Panc1 (cell line): ENCODE measurements around the gene KMT2D. TPM values are rescaled to one million over a fixed set of nuclear protein-coding genes. Genes with fewer than 3 reads are reported as not detected.

Experiments used
- ATAC-seq: fragments of 200-7000 bp; cut with Tn5 transposase; 2 replicates; pipeline ENCODE4 v1.9.1; 2020; ENCODE audit warnings: mild to moderate bottlenecking, moderate library complexity
- BruUV-seq: library from RNA; stranded (reverse); fragments of 400-500 nt; replicated peaks from 2 replicates; lab custom pipeline; 2021; lab: Mats Ljungman, UMichigan
- CTCF ChIA-PET: fragments of 300-600 bp; sonication (Branson Sonifier 250); formaldehyde crosslinking; loops from one replicate; lab custom pipeline; 2022; ENCODE audit warnings: antibody characterized with exemption; lab: Charles Lee
- POLR2A ChIA-PET: fragments of 300-600 bp; sonication (Branson Sonifier 250); formaldehyde crosslinking; loops from one replicate; lab custom pipeline; 2022; ENCODE audit warnings: antibody characterized with exemption; lab: Charles Lee
- DNase-seq: peaks from one replicate; pipeline ENCODE4 v3.0.0-alpha.2; 2010; ENCODE audit warnings: low read depth, low spot score
- H3K27ac ChIP-seq: 2 replicates; pipeline ENCODE4 v1.5.1; 2011; ENCODE audit warnings: mild to moderate bottlenecking, low read length, inconsistent platforms
- H3K27me3 ChIP-seq: fragments of 200-500 bp; sonication (Bioruptor generic); 2 replicates; pipeline ENCODE4 v1.6.0; 2014; ENCODE audit warnings: low read length, inconsistent platforms; ENCODE audit not compliant: control insufficient read depth, insufficient read depth
- H3K36me3 ChIP-seq: fragments of 200-500 bp; sonication (Bioruptor generic); 2 replicates; pipeline ENCODE4 v1.5.1; 2014; ENCODE audit warnings: inconsistent platforms, mild to moderate bottlenecking, low read length, moderate library complexity; ENCODE audit not compliant: control insufficient read depth, insufficient read depth
- H3K4me1 ChIP-seq: 2 replicates; pipeline ENCODE4 v1.5.1; 2011; ENCODE audit warnings: inconsistent platforms, mild to moderate bottlenecking, low read length, moderate library complexity; ENCODE audit not compliant: control insufficient read depth, insufficient read depth
- H3K4me3 ChIP-seq, 2 experiments: 2 replicates each; pipeline ENCODE4 v1.5.1; 2011 to 2012; ENCODE audit warnings: low read depth in 2 of 2, low read length in 2 of 2, mild to moderate bottlenecking in 2 of 2, inconsistent platforms in 1 of 2, moderate library complexity in 1 of 2
- H3K9me3 ChIP-seq: fragments of 200-500 bp; sonication (Bioruptor generic); 2 replicates; pipeline ENCODE4 v1.5.1; 2014; ENCODE audit warnings: low read depth, mild to moderate bottlenecking, inconsistent platforms, low read length, moderate library complexity; ENCODE audit not compliant: control insufficient read depth, insufficient read depth
- CTCF ChIP-seq: fragments of 450-650 bp; IDR thresholded peaks from 2 replicates; pipeline ENCODE4 v1.5.1; 2017; ENCODE audit warnings: mild to moderate bottlenecking
- POLR2AphosphoS5 ChIP-seq: IDR thresholded peaks from 2 replicates; pipeline ENCODE4 v1.6.1; 2012; ENCODE audit warnings: mild to moderate bottlenecking, low read depth, low read length, moderate library complexity
- REST ChIP-seq, 2 experiments: IDR thresholded peaks; 2 replicates each; pipeline ENCODE4 v1.6.1; 2011 to 2012; ENCODE audit warnings: low read depth in 2 of 2, control low read depth in 1 of 2, low read length in 1 of 2, mild to moderate bottlenecking in 1 of 2, moderate library complexity in 1 of 2; ENCODE audit not compliant: insufficient read depth in 1 of 2
- SIN3A ChIP-seq: IDR thresholded peaks from 2 replicates; pipeline ENCODE4 v1.6.1; 2012; ENCODE audit warnings: low read depth, mild to moderate bottlenecking, low read length, moderate library complexity, borderline replicate concordance; ENCODE audit not compliant: insufficient read depth
- TCF7L2 ChIP-seq: IDR thresholded peaks from 2 replicates; pipeline ENCODE4 v1.6.1; 2011; ENCODE audit warnings: mild to moderate bottlenecking, low read depth, low read length, inconsistent platforms
- in situ Hi-C: cut with HindIII; loops from 2 replicates; pipeline ENCODE4 v1.10.0; 2016; ENCODE audit warnings: low sequenced_read_pairs, low pct_unique_long_range_greater_than_20kb
- intact Hi-C: fragments of 100-400 bp; cut with micrococcal nuclease; formaldehyde crosslinking; loops from one replicate; pipeline ENCODE4 v1.10.0; 2022; ENCODE audit not compliant: unreplicated experiment
- total RNA-seq: library from RNA; stranded (reverse); gene quantifications from one replicate; pipeline ENCODE4 v1.2.1, GENCODE V29; 2021; ENCODE audit not compliant: unreplicated experiment

The KMT2D gene
- total RNA-seq, 1 experiment from 2014 or later: 64.7 TPM

- POLR2A ChIA-PET: no interaction called here
Observed at GRCh38 chr12:49017891-49018260, 42.7 kb downstream of the KMT2D start.

GRCh38 chr12:49015196-49015595, 45.4 kb downstream of the KMT2D start:
- ATAC-seq: no peak
- TF ChIP-seq CTCF (no peak), SIN3A (no peak), REST (IDR thresholded peaks at IDR 0.05; ENCODE audit: insufficient read depth in 1 of 2, low read depth in 2 of 2, low read length in 1 of 2) (no peak), TCF7L2 (no peak), POLR2AphosphoS5 (no peak)
- in situ Hi-C loops: no loop called here
- H3K27ac ChIP-seq: no peak overlapping the region
- H3K27me3 ChIP-seq: no peaks in the 10 kb centered on the region
- ChIA-PET CTCF (interaction anchor here (0.6 to 0.8 kb wide), 3 partner anchors 18 to 76 kb away, joined by 3 to 6 read pairs (median 4); no protein-coding TSS in a partner anchor), POLR2A (interaction anchor here (0.5 to 0.6 kb wide), 2 partner anchors 32 to 451 kb away, joined by 4 to 5 read pairs; no protein-coding TSS in a partner anchor)
- no TSS peak for BruUV-seq
- H3K36me3 ChIP-seq: peaks cover 6% of the 10 kb centered on the region; the same call in 1 of the 2 replicates
- intact Hi-C loops: no loop called here
- no peaks in the 10 kb centered on the region for H3K9me3 ChIP-seq
- H3K4me1 ChIP-seq: peaks cover 13% of the 10 kb centered on the region
- DNase-seq: no peak
- no peak overlapping the region for H3K4me3 ChIP-seq

More at GRCh38 chr12:49017891-49018260, 42.7 kb downstream of the KMT2D start:
- peak overlapping the region; percentile 90 for H3K27ac ChIP-seq
- 0 out of 2 replicates have a peak, but pooled peaks have one; percentile 1 for ATAC-seq
- CTCF ChIA-PET: no interaction called here
- no peak for DNase-seq
- peak overlapping the region; percentile 96 to 98 for H3K4me3 ChIP-seq
- peaks cover 15% of the 10 kb centered on the region for H3K4me1 ChIP-seq
- in situ Hi-C loops (no loop called here), intact Hi-C loops (no loop called here)
- no peak for TF ChIP-seq POLR2AphosphoS5
- no peak for TF ChIP-seq REST (IDR thresholded peaks at IDR 0.05; ENCODE audit: insufficient read depth in 1 of 2, low read depth in 2 of 2, low read length in 1 of 2)
- TF ChIP-seq SIN3A: no peak
- no peak for TF ChIP-seq TCF7L2
- no peak for TF ChIP-seq CTCF
- H3K9me3 ChIP-seq: no peaks in the 10 kb centered on the region
- BruUV-seq: no TSS peak
- H3K36me3 ChIP-seq: peaks cover 9% of the 10 kb centered on the region; the same call in 1 of the 2 replicates
- no peaks in the 10 kb centered on the region for H3K27me3 ChIP-seq
